Lower lobe of right lung (tissue), 2 donors: ENCODE results near the gene RAE1. TPM values are rescaled to one million over a fixed set of nuclear protein-coding genes. Genes with fewer than 3 reads are reported as not detected.

Source experiments
- ATAC-seq, 2 donors: fragments of 200-7000 bp; cut with Tn5 transposase; one replicate each; pipeline ENCODE4 v1.9.1; 2020 to 2022; ENCODE audit warnings: mild to moderate bottlenecking in 2 of 2, moderate library complexity in 2 of 2
- DNase-seq: peaks from one replicate; pipeline ENCODE4 v3.0.0-alpha.2; 2020
- H3K27ac ChIP-seq: fragments of 200-600 bp; one replicate; pipeline ENCODE4 v1.8.0; 2022
- H3K27me3 ChIP-seq: fragments of 200-600 bp; one replicate; pipeline ENCODE4 v1.8.0; 2022; ENCODE audit warnings: low read depth
- H3K36me3 ChIP-seq: fragments of 200-600 bp; one replicate; pipeline ENCODE4 v1.8.0; 2022; ENCODE audit warnings: mild to moderate bottlenecking
- H3K4me1 ChIP-seq: fragments of 200-600 bp; one replicate; pipeline ENCODE4 v1.8.0; 2022
- H3K4me3 ChIP-seq: fragments of 200-600 bp; one replicate; pipeline ENCODE4 v1.8.0; 2022; ENCODE audit warnings: mild to moderate bottlenecking
- H3K9me3 ChIP-seq: fragments of 200-600 bp; one replicate; pipeline ENCODE4 v1.8.0; 2022
- CTCF ChIP-seq: fragments of 200-600 bp; IDR thresholded peaks from one replicate; pipeline ENCODE4 v1.8.0; 2022; ENCODE audit warnings: antibody characterized with exemption, mild to moderate bottlenecking
- intact Hi-C: fragments of 100-400 bp; cut with DNase I; formaldehyde crosslinking; loops from one replicate; pipeline ENCODE4 v1.11.0; 2022
- total RNA-seq: library from RNA; stranded (reverse); fragmentation: NEBNext Ultra II Directional; extraction: Animal tissue kit (Norgen Biotek cat#: 25700); gene quantifications from one replicate; pipeline ENCODE4 v1.2.1, GENCODE V29; 2021
- donor health status: DM: no; HTN: yes; CAD: no; lungs with severe emphysema.

RAE1 gene
- total RNA-seq, 1 donor from 2014 or later: 20.6 TPM

DNA sequence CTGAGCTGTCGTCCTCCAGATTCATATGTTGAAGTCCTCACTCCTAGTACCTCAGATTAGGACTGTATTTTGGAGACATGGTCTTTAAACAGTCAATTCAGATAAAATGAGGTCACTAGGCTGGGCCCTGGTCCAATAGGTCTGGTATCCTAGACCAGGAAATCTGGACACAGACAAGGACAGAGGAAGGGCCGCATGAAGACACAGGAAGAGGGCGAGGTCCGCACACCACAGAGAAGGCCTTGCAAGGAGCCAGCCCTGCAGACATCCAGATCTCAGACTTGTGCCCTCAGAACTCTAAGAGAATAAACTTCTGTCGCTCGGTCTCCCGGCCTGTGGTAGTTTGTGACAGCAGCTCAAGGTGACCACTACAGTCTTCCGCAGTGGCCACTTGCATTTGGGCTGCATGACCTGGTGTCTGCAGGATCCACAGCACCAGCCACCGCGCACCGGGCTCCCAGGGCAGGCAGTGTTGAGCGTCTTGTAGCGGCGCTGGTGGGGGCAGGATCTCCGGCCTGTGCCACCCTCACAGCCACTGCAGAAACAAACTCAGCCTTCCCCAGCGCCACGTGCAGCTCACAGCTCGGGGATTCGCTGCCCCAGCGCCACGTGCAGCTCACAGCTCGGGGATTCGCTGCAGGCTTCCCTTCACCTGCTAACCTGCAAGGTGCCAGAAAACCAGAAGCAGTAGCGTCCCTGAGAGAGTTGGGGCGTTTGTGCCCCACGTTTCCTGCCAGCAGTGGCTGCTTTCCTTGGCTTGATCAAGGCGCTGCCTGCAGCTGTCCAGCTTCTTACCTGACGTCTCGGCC is 34.1 kb downstream of the RAE1 start:
- no peaks in the 10 kb centered on the region for H3K27me3 ChIP-seq
- H3K36me3 ChIP-seq: peaks cover 13% of the 10 kb centered on the region
- H3K9me3 ChIP-seq: no peaks in the 10 kb centered on the region
- TF ChIP-seq CTCF: no peak
- DNase-seq (no peak), ATAC-seq (no peak)
- peaks cover 26% of the 10 kb centered on the region for H3K4me1 ChIP-seq
- intact Hi-C loops: loop anchor here (5.0 kb wide), 1 partner anchor 112 kb away; no protein-coding TSS in a partner anchor
- no peak overlapping the region for H3K4me3 ChIP-seq
- H3K27ac ChIP-seq: peak overlapping the region; percentile 73

DNA sequence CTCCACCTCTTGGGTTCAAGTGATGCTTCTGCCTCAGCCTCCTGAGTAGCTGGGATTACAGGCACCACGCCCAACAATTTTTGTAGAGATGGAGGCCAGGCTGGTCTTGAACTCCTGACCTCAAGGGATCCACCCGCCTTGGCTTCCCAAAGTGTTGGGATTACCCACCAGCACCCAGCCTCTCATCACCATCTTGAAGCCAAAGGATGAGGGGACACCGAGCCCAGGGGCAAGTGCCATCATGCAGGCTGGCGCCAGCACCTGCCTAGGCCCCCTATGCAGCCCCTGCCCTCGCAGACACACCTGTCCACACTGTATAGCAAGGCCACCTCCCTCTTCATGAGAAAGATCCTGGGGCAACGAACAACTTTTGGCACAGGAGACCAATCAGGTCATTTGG is 34.9 kb downstream of the RAE1 start:
- peaks cover 33% of the 10 kb centered on the region for H3K4me1 ChIP-seq
- no peak overlapping the region for H3K4me3 ChIP-seq
- H3K9me3 ChIP-seq: no peaks in the 10 kb centered on the region
- no peaks in the 10 kb centered on the region for H3K27me3 ChIP-seq
- TF ChIP-seq CTCF: no peak
- H3K36me3 ChIP-seq: peaks cover 5% of the 10 kb centered on the region
- H3K27ac ChIP-seq: peak overlapping the region; percentile 73
- no peak for DNase-seq
- ATAC-seq: no peak
- intact Hi-C loops: no loop called here

- no peaks in the 10 kb centered on the region for H3K27me3 ChIP-seq
- no peak for DNase-seq
- intact Hi-C loops: no loop called here
- ATAC-seq: no peak
- no peak for TF ChIP-seq CTCF
- H3K9me3 ChIP-seq: no peaks in the 10 kb centered on the region
- no peaks in the 10 kb centered on the region for H3K36me3 ChIP-seq
- H3K4me1 ChIP-seq: peaks cover 34% of the 10 kb centered on the region
- no peak overlapping the region for H3K27ac ChIP-seq
- no peak overlapping the region for H3K4me3 ChIP-seq
These were observed 35.7 kb downstream of the RAE1 start for GRCh38 chr20:57386762-57387161.

- ATAC-seq: no peak
- peaks cover 35% of the 10 kb centered on the region for H3K4me1 ChIP-seq
- no peaks in the 10 kb centered on the region for H3K27me3 ChIP-seq
- no peak for TF ChIP-seq CTCF
- H3K36me3 ChIP-seq: no peaks in the 10 kb centered on the region
- no peak overlapping the region for H3K4me3 ChIP-seq
- no peak overlapping the region for H3K27ac ChIP-seq
- peak; percentile 39 for DNase-seq
- intact Hi-C loops: no loop called here
- H3K9me3 ChIP-seq: no peaks in the 10 kb centered on the region
These were observed 36.4 kb downstream of the RAE1 start for GRCh38 chr20:57387463-57387862.

DNA sequence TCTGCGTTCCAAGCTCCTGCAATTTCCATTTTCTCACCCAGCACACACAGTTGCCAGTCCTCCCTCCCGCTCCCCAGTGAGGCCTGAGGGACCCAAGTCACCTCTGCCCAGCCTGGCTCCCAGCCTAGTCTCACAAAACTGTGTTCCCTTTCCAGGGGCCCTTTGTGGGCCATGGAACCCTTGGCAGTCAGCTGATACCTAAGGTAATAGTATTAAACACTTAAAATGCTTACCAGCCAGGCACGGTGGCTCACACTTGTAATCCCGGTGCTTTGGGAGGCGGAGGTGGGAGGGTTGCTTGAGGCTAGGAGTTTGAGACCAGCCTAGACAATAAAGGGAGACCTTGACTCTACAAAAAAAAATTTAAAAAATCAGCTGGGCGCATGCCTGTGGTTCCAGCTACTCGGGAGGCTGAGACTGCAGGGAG is 36.9 kb downstream of the RAE1 start:
- no peak overlapping the region for H3K4me3 ChIP-seq
- ATAC-seq (no peak), DNase-seq (peak; percentile 26)
- no peaks in the 10 kb centered on the region for H3K36me3 ChIP-seq
- H3K27ac ChIP-seq: no peak overlapping the region
- TF ChIP-seq CTCF: no peak
- no peaks in the 10 kb centered on the region for H3K9me3 ChIP-seq
- H3K4me1 ChIP-seq: peaks cover 40% of the 10 kb centered on the region
- intact Hi-C loops: no loop called here
- H3K27me3 ChIP-seq: no peaks in the 10 kb centered on the region
